Suppressor macrophage (primary cell): ENCODE measurements around the gene UBAC2.
A peak's percentile ranks its signal among the peaks of the same experiment; 100 is the strongest.

ENCODE experiments used
- DNase-seq, 4 experiments: peaks; one replicate each; pipeline ENCODE4 v3.0.0-alpha.2; 2020 to 2022

The UBAC2 gene

GRCh38 chr13:99418843-99419140 is 218.1 kb downstream of the UBAC2 start:
- no peak for DNase-seq

- DNase-seq = no peak
Observed at GRCh38 chr13:99419591-99420243, 219.1 kb downstream of the UBAC2 start.

GRCh38 chr13:99421271-99421670 is 220.6 kb downstream of the UBAC2 start:
- no peak for DNase-seq

- DNase-seq = peak; percentile 52 to 75 (median 58)
Observed at GRCh38 chr13:99421758-99422585, 221.3 kb downstream of the UBAC2 start.

- no peak for DNase-seq
Observed at GRCh38 chr13:99422586-99423220, 222.0 kb downstream of the UBAC2 start.

GRCh38 chr13:99425485-99426341 is 225.1 kb downstream of the UBAC2 start:
- DNase-seq = peak; percentile 26 to 73 (median 66)

- DNase-seq = no peak
Observed at GRCh38 chr13:99426426-99426825, 225.8 kb downstream of the UBAC2 start.

- DNase-seq = no peak
Observed at GRCh38 chr13:99429670-99430069, 229.0 kb downstream of the UBAC2 start.

- no peak for DNase-seq
Observed at GRCh38 chr13:99431927-99432608, 231.4 kb downstream of the UBAC2 start.

GRCh38 chr13:99432609-99433542 is 232.2 kb downstream of the UBAC2 start:
- DNase-seq = peak; percentile 96 to 99 (median 96)

- no peak for DNase-seq
Observed at GRCh38 chr13:99433543-99434075, 233.0 kb downstream of the UBAC2 start.

- DNase-seq = peak; percentile 71 to 90 (median 82)
Observed at GRCh38 chr13:99434258-99434788, 233.7 kb downstream of the UBAC2 start.

GRCh38 chr13:99435116-99435515 is 234.5 kb downstream of the UBAC2 start:
- no peak for DNase-seq

GRCh38 chr13:99435998-99436397 is 235.3 kb downstream of the UBAC2 start:
- no peak for DNase-seq
